CD14-positive monocyte (primary cell): ENCODE data around the gene KCNH1. TPM values are rescaled to one million over a fixed set of nuclear protein-coding genes. Genes with fewer than 3 reads are reported as not detected.

ENCODE experiments used
- DNase-seq, 3 donors: peaks; one replicate each; pipeline ENCODE4 v3.0.0-alpha.2; 2011 to 2022
- H2AFZ ChIP-seq: 2 replicates; pipeline ENCODE4 v1.6.0; 2012; ENCODE audit warnings: mild to moderate bottlenecking, low read depth, low read length, inconsistent platforms; ENCODE audit not compliant: insufficient read depth, poor library complexity, severe bottlenecking
- H3K27ac ChIP-seq, 2 donors: 1 replicate in 1 of 2; 2 replicates in 1 of 2; pipeline ENCODE4 v1.5.1; 2012 to 2013; ENCODE audit warnings: low read length in 2 of 2, control low read depth in 1 of 2, inconsistent platforms in 1 of 2, low read depth in 1 of 2, mild to moderate bottlenecking in 1 of 2
- H3K27me3 ChIP-seq, 2 donors: one replicate each; pipeline versions ENCODE4 v1.6.0 to v1.6.1; 2011 to 2013; ENCODE audit warnings: low read length in 2 of 2; ENCODE audit not compliant: control insufficient read depth in 2 of 2, insufficient read depth in 2 of 2
- H3K36me3 ChIP-seq, 2 donors: replicated peaks in 1 of 2; 1 replicate in 1 of 2; 2 replicates in 1 of 2; pipeline versions ENCODE4 v1.5.1 to v1.6.1; 2012 to 2013; ENCODE audit warnings: low read length in 2 of 2, control low read depth in 1 of 2, inconsistent platforms in 1 of 2, mild to moderate bottlenecking in 1 of 2; ENCODE audit not compliant: insufficient read depth in 2 of 2, control insufficient read depth in 1 of 2
- H3K4me1 ChIP-seq, 2 donors: 1 replicate in 1 of 2; 2 replicates in 1 of 2; pipeline versions ENCODE4 v1.5.1 to v1.6.1; 2012 to 2013; ENCODE audit warnings: low read length in 2 of 2, control low read depth in 1 of 2, inconsistent platforms in 1 of 2, mild to moderate bottlenecking in 1 of 2, moderate library complexity in 1 of 2; ENCODE audit not compliant: insufficient read depth in 2 of 2, control insufficient read depth in 1 of 2
- H3K4me2 ChIP-seq: replicated peaks from 2 replicates; pipeline ENCODE3; 2012; ENCODE audit warnings: low read length, moderate library complexity, mild to moderate bottlenecking; ENCODE audit not compliant: poor library complexity, severe bottlenecking; ENCODE audit errors: extremely low read depth
- H3K4me3 ChIP-seq, 3 experiments: fragments of 200-600 bp in 1 of 3; sonication (generic) in 1 of 3; replicated peaks in 1 of 3; 1 replicate in 2 of 3; 2 replicates in 1 of 3; pipeline ENCODE4 v1.5.1; 2011 to 2013; ENCODE audit warnings: low read length in 3 of 3, mild to moderate bottlenecking in 3 of 3, control low read depth in 2 of 3, low read depth in 2 of 3, inconsistent platforms in 1 of 3, moderate library complexity in 1 of 3
- H3K79me2 ChIP-seq: 2 replicates; pipeline ENCODE4 v1.6.0; 2012; ENCODE audit warnings: mild to moderate bottlenecking, control low read depth, inconsistent platforms, low read length, moderate library complexity; ENCODE audit not compliant: insufficient read depth
- H3K9ac ChIP-seq: 2 replicates; pipeline ENCODE4 v1.6.0; 2017; ENCODE audit warnings: low read length, mild to moderate bottlenecking; ENCODE audit not compliant: insufficient read depth, poor library complexity, severe bottlenecking
- H3K9me3 ChIP-seq, 2 donors: replicated peaks in 1 of 2; 1 replicate in 1 of 2; 2 replicates in 1 of 2; pipeline versions ENCODE4 v1.5.1 to v1.6.1; 2012 to 2013; ENCODE audit warnings: low read length in 2 of 2, control low read depth in 1 of 2; ENCODE audit not compliant: control insufficient read depth in 1 of 2, insufficient read depth in 1 of 2
- H4K20me1 ChIP-seq: 2 replicates; pipeline ENCODE4 v1.6.0; 2012; ENCODE audit warnings: mild to moderate bottlenecking, low read length, control low read depth, moderate library complexity; ENCODE audit not compliant: insufficient read depth
- H3K27ac Mint-ChIP-seq, 7 donors: one replicate each; pipeline ENCODE4 v1.8.0; 2020; ENCODE audit warnings: mild to moderate bottlenecking in 7 of 7, mixed read lengths in 7 of 7, moderate library complexity in 6 of 7, inconsistent platforms in 2 of 7
- H3K27me3 Mint-ChIP-seq, 3 donors: one replicate each; pipeline ENCODE4 v1.8.0; 2021 to 2022; ENCODE audit warnings: low read depth in 3 of 3, mild to moderate bottlenecking in 3 of 3, mixed read lengths in 3 of 3, moderate library complexity in 3 of 3, inconsistent platforms in 1 of 3
- H3K36me3 Mint-ChIP-seq, 2 donors: one replicate each; pipeline ENCODE4 v1.8.0; 2020; ENCODE audit warnings: mixed read lengths in 2 of 2, inconsistent platforms in 1 of 2, mild to moderate bottlenecking in 1 of 2
- H3K4me1 Mint-ChIP-seq: one replicate; pipeline ENCODE4 v1.8.0; 2020; ENCODE audit warnings: mild to moderate bottlenecking, mixed read lengths
- H3K4me3 Mint-ChIP-seq, 2 donors: one replicate each; pipeline ENCODE4 v1.8.0; 2020; ENCODE audit warnings: mild to moderate bottlenecking in 2 of 2, mixed read lengths in 2 of 2, moderate library complexity in 1 of 2
- H3K9me3 Mint-ChIP-seq, 7 donors: one replicate each; pipeline ENCODE4 v1.8.0; 2020 to 2022; ENCODE audit warnings: mixed read lengths in 7 of 7, mild to moderate bottlenecking in 6 of 7, moderate library complexity in 6 of 7, inconsistent platforms in 2 of 7
- WGBS: methylation state at CpG from one replicate; pipeline ENCODE4 v1.1.5; 2013; ENCODE audit warnings: missing lambda C conversion rate; ENCODE audit not compliant: insufficient coverage; 5-methylcytosine and 5-hydroxymethylcytosine counted together
- intact Hi-C, 2 donors: fragments of 100-400 bp; cut with micrococcal nuclease; formaldehyde crosslinking; loops; one replicate each; pipeline versions ENCODE4 v1.15.0 to v1.15.1; 2023
- polyA plus RNA-seq, 3 donors: library from polyadenylated mRNA; depleted of rRNA in 1 of 3; unstranded in 2 of 3; stranded (reverse) in 1 of 3; fragments of 300-500 nt in 2 of 3; fragments of >200 nt in 1 of 3; fragmentation: Illumina TruSeq in 2 of 3; gene quantifications; 1 replicate in 2 of 3; 2 replicates in 1 of 3; pipeline ENCODE4 v1.2.3, GENCODE V29; 2012 to 2021
- TF ChIP-seq, protein P1 (sequence below): fragments of 200-600 bp; IDR thresholded peaks from one replicate; pipeline ENCODE4 v1.8.0; 2022; ENCODE audit warnings: antibody characterized with exemption, mild to moderate bottlenecking

Gene KCNH1
- polyA plus RNA-seq, 3 donors = not detected

- TF ChIP-seq, protein P1, sequence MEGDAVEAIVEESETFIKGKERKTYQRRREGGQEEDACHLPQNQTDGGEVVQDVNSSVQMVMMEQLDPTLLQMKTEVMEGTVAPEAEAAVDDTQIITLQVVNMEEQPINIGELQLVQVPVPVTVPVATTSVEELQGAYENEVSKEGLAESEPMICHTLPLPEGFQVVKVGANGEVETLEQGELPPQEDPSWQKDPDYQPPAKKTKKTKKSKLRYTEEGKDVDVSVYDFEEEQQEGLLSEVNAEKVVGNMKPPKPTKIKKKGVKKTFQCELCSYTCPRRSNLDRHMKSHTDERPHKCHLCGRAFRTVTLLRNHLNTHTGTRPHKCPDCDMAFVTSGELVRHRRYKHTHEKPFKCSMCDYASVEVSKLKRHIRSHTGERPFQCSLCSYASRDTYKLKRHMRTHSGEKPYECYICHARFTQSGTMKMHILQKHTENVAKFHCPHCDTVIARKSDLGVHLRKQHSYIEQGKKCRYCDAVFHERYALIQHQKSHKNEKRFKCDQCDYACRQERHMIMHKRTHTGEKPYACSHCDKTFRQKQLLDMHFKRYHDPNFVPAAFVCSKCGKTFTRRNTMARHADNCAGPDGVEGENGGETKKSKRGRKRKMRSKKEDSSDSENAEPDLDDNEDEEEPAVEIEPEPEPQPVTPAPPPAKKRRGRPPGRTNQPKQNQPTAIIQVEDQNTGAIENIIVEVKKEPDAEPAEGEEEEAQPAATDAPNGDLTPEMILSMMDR = no peak
- Histone ChIP-seq H3K4me3 (no peak overlapping the region), H4K20me1 (no peaks in the 10 kb centered on the region), H2AFZ (no peak overlapping the region), H3K4me2 (no peak overlapping the region), H3K79me2 (no peaks in the 10 kb centered on the region), H3K36me3 (no peaks in the 10 kb centered on the region), H3K4me1 (no peaks in the 10 kb centered on the region), H3K27ac (no peak overlapping the region), H3K9ac (no peak overlapping the region), H3K9me3 (no peaks in the 10 kb centered on the region), H3K27me3 (no peaks in the 10 kb centered on the region)
- H3K4me3 Mint-ChIP-seq = no peak overlapping the region
- no peak for DNase-seq
- H3K27me3 Mint-ChIP-seq = peaks cover 0 to 2% (median 0%) of the 10 kb centered on the region in 3 donors
- H3K9me3 Mint-ChIP-seq = peaks cover 1 to 13% (median 4%) of the 10 kb centered on the region in 7 donors
- no peak overlapping the region for H3K27ac Mint-ChIP-seq
- H3K4me1 Mint-ChIP-seq = no peaks in the 10 kb centered on the region
- 100% methylated on average over 3 of the region's 5 CpGs for WGBS
- no peaks in the 10 kb centered on the region for H3K36me3 Mint-ChIP-seq
- intact Hi-C loops = no loop called here
Measured at GRCh38 chr1:211018690-211019089, 115.3 kb downstream of the KCNH1 start.

DNA sequence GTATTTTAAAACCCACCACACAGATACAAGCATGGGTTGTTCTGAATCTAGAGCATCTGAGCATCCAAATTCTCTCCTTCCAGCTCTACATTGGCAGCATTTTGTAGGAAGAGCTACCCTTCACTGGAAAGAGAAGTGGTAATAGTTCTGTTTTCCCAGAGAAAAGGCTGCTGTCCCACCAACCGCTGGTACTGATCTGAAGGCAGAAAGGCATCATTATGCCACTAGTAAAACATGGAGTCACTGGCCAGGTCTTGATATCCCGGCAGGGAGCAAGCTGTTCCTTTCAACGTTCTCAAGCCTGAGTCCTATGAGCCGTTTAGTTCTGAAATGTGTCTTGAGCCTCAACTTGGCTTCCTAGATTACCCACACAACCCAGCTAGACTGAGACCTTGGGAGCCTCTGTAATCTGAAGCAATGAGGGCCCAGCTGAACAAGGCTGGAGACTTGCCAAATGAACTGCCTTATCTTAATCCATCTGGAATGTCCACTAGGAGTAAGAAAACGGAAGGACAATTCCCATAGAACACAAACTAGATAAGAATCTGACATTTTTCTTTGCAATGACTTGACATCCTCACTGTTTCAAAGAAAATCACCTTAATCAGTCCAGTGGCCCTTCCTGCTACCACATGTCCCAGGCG lies 116.8 kb downstream of the KCNH1 start:
- H3K36me3 ChIP-seq = no peaks in the 10 kb centered on the region
- H2AFZ ChIP-seq = no peak overlapping the region
- H3K79me2 ChIP-seq = no peaks in the 10 kb centered on the region
- DNase-seq = no peak
- intact Hi-C loops = no loop called here
- WGBS = 87% methylated on average over 4 of the region's 6 CpGs
- Mint-ChIP-seq H3K36me3 (no peaks in the 10 kb centered on the region), H3K4me3 (no peak overlapping the region), H3K27me3 (peaks cover 0 to 2% (median 0%) of the 10 kb centered on the region in 3 donors), H3K9me3 (peaks cover 1 to 13% (median 4%) of the 10 kb centered on the region in 7 donors), H3K27ac (no peak overlapping the region), H3K4me1 (no peaks in the 10 kb centered on the region)
- no peaks in the 10 kb centered on the region for H4K20me1 ChIP-seq
- no peak overlapping the region for H3K4me2 ChIP-seq
- no peak overlapping the region for H3K4me3 ChIP-seq
- no peak overlapping the region for H3K27ac ChIP-seq
- no peaks in the 10 kb centered on the region for H3K9me3 ChIP-seq
- H3K9ac ChIP-seq = no peak overlapping the region
- no peaks in the 10 kb centered on the region for H3K4me1 ChIP-seq
- no peaks in the 10 kb centered on the region for H3K27me3 ChIP-seq
- TF ChIP-seq, protein P1 = no peak
